Measurements from ENCODE around the gene KRT20. TPM values are rescaled to one million over a fixed set of nuclear protein-coding genes. Genes with fewer than 3 reads are reported as not detected.

The KRT20 gene
- total and polyA plus RNA-seq, 12 donors = 0.23 to 0.64 (median 0.39) TPM; not detected in 8

GRCh38 chr17:40900809-40901356, 15.8 kb upstream of the KRT20 start:
- H3K27ac ChIP-seq = no peak overlapping the region
- no peak overlapping the region for H3K4me3 ChIP-seq
- WGBS, 4 donors = 58 to 72% (median 65%) methylated on average over 5 of the region's 5 CpGs
- no peak for DNase-seq
- intact Hi-C loops (cut with DNase I) = loop anchor here in 1 of 2 donors (10.0 kb wide), 1 partner anchor 424 kb away; no protein-coding TSS in a partner anchor
- no peaks in the 10 kb centered on the region for H3K27me3 ChIP-seq
- TF ChIP-seq POLR2A (IDR thresholded peaks at IDR 0.05) (no peak), CTCF (IDR thresholded peaks at IDR 0.05) (no peak)
- no peaks in the 10 kb centered on the region for H3K9me3 ChIP-seq (replicated peaks in 1 of 3)
- no peaks in the 10 kb centered on the region for H3K36me3 ChIP-seq (replicated peaks in 1 of 2)
- H3K4me1 ChIP-seq (replicated peaks in 1 of 2) = no peaks in the 10 kb centered on the region

GRCh38 chr17:40896916-40897455, 11.9 kb upstream of the KRT20 start:
- no peak for TF ChIP-seq CTCF (IDR thresholded peaks at IDR 0.05)
- no peak for TF ChIP-seq POLR2A (IDR thresholded peaks at IDR 0.05)
- Histone ChIP-seq H3K36me3 (replicated peaks in 1 of 2) (no peaks in the 10 kb centered on the region), H3K4me1 (replicated peaks in 1 of 2) (no peaks in the 10 kb centered on the region), H3K27ac (no peak overlapping the region), H3K9me3 (replicated peaks in 1 of 3) (no peaks in the 10 kb centered on the region), H3K27me3 (no peaks in the 10 kb centered on the region), H3K4me3 (no peak overlapping the region)
- no peak for DNase-seq
- intact Hi-C loops (cut with DNase I) = no loop called here
- 75 to 89% (median 83%) methylated on average over 4 of the region's 4 CpGs for WGBS, 4 donors

GRCh38 chr17:40895106-40895730, 10.2 kb upstream of the KRT20 start:
- no peaks in the 10 kb centered on the region for H3K27me3 ChIP-seq
- H3K4me3 ChIP-seq = no peak overlapping the region
- no peak overlapping the region for H3K27ac ChIP-seq
- H3K36me3 ChIP-seq (replicated peaks in 1 of 2) = no peaks in the 10 kb centered on the region
- H3K4me1 ChIP-seq (replicated peaks in 1 of 2) = no peaks in the 10 kb centered on the region
- no peak for DNase-seq
- TF ChIP-seq CTCF (IDR thresholded peaks at IDR 0.05) = no peak
- no peak for TF ChIP-seq POLR2A (IDR thresholded peaks at IDR 0.05)
- H3K9me3 ChIP-seq (replicated peaks in 1 of 3) = no peaks in the 10 kb centered on the region
- intact Hi-C loops (cut with DNase I) = no loop called here
- 60 to 69% (median 63%) methylated on average over 9 of the region's 9 CpGs for WGBS, 4 donors

GRCh38 chr17:40888196-40888720, 3.2 kb upstream of the KRT20 start:
- WGBS, 4 donors = 63 to 77% (median 72%) methylated on average over 2 of the region's 2 CpGs
- Histone ChIP-seq H3K4me1 (replicated peaks in 1 of 2) (no peaks in the 10 kb centered on the region), H3K27me3 (peaks cover 15% of the 10 kb centered on the region), H3K36me3 (replicated peaks in 1 of 2) (no peaks in the 10 kb centered on the region), H3K27ac (no peak overlapping the region), H3K4me3 (no peak overlapping the region), H3K9me3 (replicated peaks in 1 of 3) (no peaks in the 10 kb centered on the region)
- TF ChIP-seq POLR2A (IDR thresholded peaks at IDR 0.05) (no peak), CTCF (IDR thresholded peaks at IDR 0.05) (no peak)
- intact Hi-C loops (cut with DNase I) = no loop called here
- DNase-seq = no peak
